Neural cell (in vitro differentiated cells): ENCODE results near the gene LRRC30.

Experiments used
- EP300 ChIP-seq: fragments of 450-650 bp; conservative IDR thresholded peaks from 2 replicates; pipeline ENCODE4 v1.6.1; 2014; ENCODE audit warnings: antibody characterized with exemption, mild to moderate bottlenecking, moderate library complexity; ENCODE audit not compliant: poor library complexity, severe bottlenecking
- EZH2 ChIP-seq: fragments of 200-600, 300-800 bp; shearing (Covaris generic), sonication (generic); IDR thresholded peaks from 2 replicates; pipeline ENCODE4 v1.6.1; 2014; ENCODE audit warnings: antibody characterized with exemption, low read length, borderline replicate concordance, mild to moderate bottlenecking; ENCODE audit not compliant: insufficient read depth, poor library complexity, severe bottlenecking
- RAD21 ChIP-seq: fragments of 450-650 bp; conservative IDR thresholded peaks from 2 replicates; pipeline ENCODE4 v1.6.1; 2014; ENCODE audit warnings: antibody characterized with exemption, mild to moderate bottlenecking, moderate library complexity
- TF ChIP-seq, protein P1 (sequence below): fragments of 450-650 bp; IDR thresholded peaks from 2 replicates; pipeline ENCODE4 v1.5.1; 2014; ENCODE audit warnings: antibody characterized with exemption, mild to moderate bottlenecking, moderate library complexity; ENCODE audit not compliant: poor library complexity, severe bottlenecking

DNA sequence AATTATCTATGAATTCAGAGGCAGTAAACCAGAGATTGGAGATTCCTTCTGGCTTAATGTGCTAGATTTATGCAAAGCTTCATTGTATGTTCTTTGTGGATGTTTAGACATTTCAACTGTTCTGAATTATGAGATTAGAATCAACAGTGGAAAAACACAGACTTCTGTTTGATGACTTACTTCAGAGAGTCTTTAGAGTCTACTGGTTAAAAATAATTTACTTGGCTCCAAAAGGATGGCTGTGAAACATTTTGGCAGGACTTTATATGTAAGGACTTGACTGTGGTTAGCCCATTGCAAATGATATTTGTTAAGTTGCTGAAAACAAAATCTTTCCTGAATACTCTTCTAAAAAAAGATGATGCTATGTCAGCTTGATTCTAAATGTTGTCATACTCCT, 25.5 kb upstream of the LRRC30 start:
- TF ChIP-seq, protein P1, sequence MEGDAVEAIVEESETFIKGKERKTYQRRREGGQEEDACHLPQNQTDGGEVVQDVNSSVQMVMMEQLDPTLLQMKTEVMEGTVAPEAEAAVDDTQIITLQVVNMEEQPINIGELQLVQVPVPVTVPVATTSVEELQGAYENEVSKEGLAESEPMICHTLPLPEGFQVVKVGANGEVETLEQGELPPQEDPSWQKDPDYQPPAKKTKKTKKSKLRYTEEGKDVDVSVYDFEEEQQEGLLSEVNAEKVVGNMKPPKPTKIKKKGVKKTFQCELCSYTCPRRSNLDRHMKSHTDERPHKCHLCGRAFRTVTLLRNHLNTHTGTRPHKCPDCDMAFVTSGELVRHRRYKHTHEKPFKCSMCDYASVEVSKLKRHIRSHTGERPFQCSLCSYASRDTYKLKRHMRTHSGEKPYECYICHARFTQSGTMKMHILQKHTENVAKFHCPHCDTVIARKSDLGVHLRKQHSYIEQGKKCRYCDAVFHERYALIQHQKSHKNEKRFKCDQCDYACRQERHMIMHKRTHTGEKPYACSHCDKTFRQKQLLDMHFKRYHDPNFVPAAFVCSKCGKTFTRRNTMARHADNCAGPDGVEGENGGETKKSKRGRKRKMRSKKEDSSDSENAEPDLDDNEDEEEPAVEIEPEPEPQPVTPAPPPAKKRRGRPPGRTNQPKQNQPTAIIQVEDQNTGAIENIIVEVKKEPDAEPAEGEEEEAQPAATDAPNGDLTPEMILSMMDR, result no peak
- no peak for TF ChIP-seq RAD21
- TF ChIP-seq EP300, result no peak
- TF ChIP-seq EZH2, result no peak
